Measurements from ENCODE around the gene GRIN2C. TPM values are rescaled to one million over a fixed set of nuclear protein-coding genes. Genes with fewer than 3 reads are reported as not detected.

Gene GRIN2C
- total RNA-seq, 2 donors from 2014 or later, result 3.6 TPM; not detected in 1

- Histone ChIP-seq H3K27me3 (replicated peaks; ENCODE audit: insufficient read depth) (no peaks in the 10 kb centered on the region), H3K36me3 (no peaks in the 10 kb centered on the region), H3K4me3 (no peak overlapping the region), H3K9me3 (no peaks in the 10 kb centered on the region), H3K4me1 (replicated peaks) (no peaks in the 10 kb centered on the region), H3K27ac (no peak overlapping the region)
- 90% methylated on average over 17 of the region's 17 CpGs for whole genome bisulfite sequencing
- intact Hi-C loops (cut with DNase I), result no loop called here
- no peak for TF ChIP-seq POLR2AphosphoS5 (IDR thresholded peaks at IDR 0.05)
- no peak for TF ChIP-seq POLR2A (IDR thresholded peaks at IDR 0.05)
- no peak for TF ChIP-seq CTCF (IDR thresholded peaks at IDR 0.05)
- DNase-seq (ENCODE audit: low spot score), result no peak
Measured at GRCh38 chr17:74808714-74809430, 50.8 kb downstream of the GRIN2C start.

GRCh38 chr17:74807925-74808324 lies 51.8 kb downstream of the GRIN2C start:
- Histone ChIP-seq H3K36me3 (no peaks in the 10 kb centered on the region), H3K27ac (no peak overlapping the region), H3K27me3 (replicated peaks; ENCODE audit: insufficient read depth) (no peaks in the 10 kb centered on the region), H3K9me3 (no peaks in the 10 kb centered on the region), H3K4me1 (replicated peaks) (no peaks in the 10 kb centered on the region), H3K4me3 (no peak overlapping the region)
- no peak for TF ChIP-seq POLR2A (IDR thresholded peaks at IDR 0.05)
- TF ChIP-seq POLR2AphosphoS5 (IDR thresholded peaks at IDR 0.05), result no peak
- no peak for TF ChIP-seq CTCF (IDR thresholded peaks at IDR 0.05)
- DNase-seq (ENCODE audit: low spot score), result no peak
- WGBS, result 62% methylated on average over 6 of the region's 6 CpGs
- intact Hi-C loops (cut with DNase I), result no loop called here

GRCh38 chr17:74807441-74807840 lies 52.2 kb downstream of the GRIN2C start:
- WGBS, result 88% methylated on average over 13 of the region's 13 CpGs
- intact Hi-C loops (cut with DNase I), result no loop called here

GRCh38 chr17:74806334-74806733 lies 53.4 kb downstream of the GRIN2C start:
- Histone ChIP-seq H3K27ac (no peak overlapping the region), H3K36me3 (no peaks in the 10 kb centered on the region), H3K27me3 (replicated peaks; ENCODE audit: insufficient read depth) (no peaks in the 10 kb centered on the region), H3K4me3 (no peak overlapping the region), H3K4me1 (replicated peaks) (no peaks in the 10 kb centered on the region), H3K9me3 (no peaks in the 10 kb centered on the region)
- intact Hi-C loops (cut with DNase I), result no loop called here
- WGBS, result 94% methylated on average over 10 of the region's 10 CpGs
- TF ChIP-seq POLR2AphosphoS5 (IDR thresholded peaks at IDR 0.05) (no peak), POLR2A (IDR thresholded peaks at IDR 0.05) (no peak), CTCF (IDR thresholded peaks at IDR 0.05) (no peak)
- DNase-seq (ENCODE audit: low spot score), result no peak

More at GRCh38 chr17:74807441-74807840, 52.2 kb downstream of the GRIN2C start:
- TF ChIP-seq POLR2A (IDR thresholded peaks at IDR 0.05), result no peak
- TF ChIP-seq CTCF (IDR thresholded peaks at IDR 0.05), result no peak
- TF ChIP-seq POLR2AphosphoS5 (IDR thresholded peaks at IDR 0.05), result no peak
- Histone ChIP-seq H3K27ac (no peak overlapping the region), H3K27me3 (replicated peaks; ENCODE audit: insufficient read depth) (no peaks in the 10 kb centered on the region), H3K4me1 (replicated peaks) (no peaks in the 10 kb centered on the region), H3K36me3 (no peaks in the 10 kb centered on the region), H3K4me3 (no peak overlapping the region), H3K9me3 (no peaks in the 10 kb centered on the region)
- DNase-seq (ENCODE audit: low spot score), result no peak

GRCh38 chr17:74805591-74805991 lies 54.1 kb downstream of the GRIN2C start:
- DNase-seq (ENCODE audit: low spot score), result no peak
- 83% methylated on average over 15 of the region's 15 CpGs for WGBS
- intact Hi-C loops (cut with DNase I), result no loop called here
- Histone ChIP-seq H3K36me3 (no peaks in the 10 kb centered on the region), H3K9me3 (no peaks in the 10 kb centered on the region), H3K4me3 (no peak overlapping the region), H3K4me1 (replicated peaks) (no peaks in the 10 kb centered on the region), H3K27me3 (replicated peaks; ENCODE audit: insufficient read depth) (no peaks in the 10 kb centered on the region), H3K27ac (no peak overlapping the region)
- no peak for TF ChIP-seq CTCF (IDR thresholded peaks at IDR 0.05)
- TF ChIP-seq POLR2A (IDR thresholded peaks at IDR 0.05), result no peak
- TF ChIP-seq POLR2AphosphoS5 (IDR thresholded peaks at IDR 0.05), result no peak

All from prostate gland (tissue), 2 donors.